Spinal cord (tissue), 10 donors: ENCODE results near the gene BMF. TPM values are rescaled to one million over a fixed set of nuclear protein-coding genes. Genes with fewer than 3 reads are reported as not detected.
"Not testable (repeated sequence)": the region's sequence is repeated elsewhere in the genome, so short reads cannot be mapped to it uniquely, and the experiment has no call there.

Experiments
- DNase-seq, 6 donors: peaks; one replicate each; pipeline versions ENCODE4 v3.0.0 to v3.0.0-alpha.2; 2013 to 2015; ENCODE audit warnings: low spot score in 6 of 6, low read depth in 4 of 6
- H3K27ac ChIP-seq: one replicate; pipeline ENCODE4 v1.5.1; 2013; ENCODE audit warnings: low read depth, low read length, control low read depth
- H3K27me3 ChIP-seq: one replicate; pipeline ENCODE4 v1.6.1; 2013; ENCODE audit warnings: low read length; ENCODE audit not compliant: control insufficient read depth, insufficient read depth
- H3K36me3 ChIP-seq: one replicate; pipeline ENCODE4 v1.6.1; 2013; ENCODE audit warnings: low read length; ENCODE audit not compliant: control insufficient read depth, insufficient read depth
- H3K4me1 ChIP-seq: one replicate; pipeline ENCODE4 v1.6.1; 2013; ENCODE audit warnings: low read length; ENCODE audit not compliant: control insufficient read depth, insufficient read depth
- H3K4me3 ChIP-seq: one replicate; pipeline ENCODE4 v1.5.1; 2013; ENCODE audit warnings: low read depth, low read length, control low read depth
- H3K9me3 ChIP-seq: one replicate; pipeline ENCODE4 v1.6.1; 2013; ENCODE audit warnings: low read length; ENCODE audit not compliant: control insufficient read depth, insufficient read depth
- WGBS: methylation state at CpG from one replicate; pipeline ENCODE4 v1.1.5; 2013; ENCODE audit warnings: missing lambda C conversion rate; ENCODE audit not compliant: insufficient coverage; 5-methylcytosine and 5-hydroxymethylcytosine counted together
- polyA plus RNA-seq, 2 donors: library from polyadenylated mRNA; unstranded; fragments of 120-200 nt; gene quantifications; one replicate each; pipeline ENCODE4 v1.2.1, GENCODE V29; 2013; ENCODE audit not compliant: insufficient read length in 2 of 2
- total RNA-seq, 2 donors: library from RNA; depleted of rRNA in 1 of 2; stranded (reverse); fragments of 120-200 nt in 1 of 2; fragments of >200 nt in 1 of 2; gene quantifications; one replicate each; pipeline versions ENCODE4 v1.2.3 to v1.2.4, GENCODE V29; 2013 to 2014
- donor health status: healthy.

BMF gene
- total and polyA plus RNA-seq, 4 donors, result 4.6 to 10.3 (median 7.9) TPM

GRCh38 chr15:40146037-40146436 is 37.4 kb upstream of the BMF start:
- no peaks in the 10 kb centered on the region for H3K4me1 ChIP-seq
- WGBS, result 96% methylated on average over 4 of the region's 4 CpGs
- no peak for DNase-seq
- no peaks in the 10 kb centered on the region for H3K36me3 ChIP-seq
- H3K9me3 ChIP-seq, result no peaks in the 10 kb centered on the region
- no peak overlapping the region for H3K27ac ChIP-seq
- H3K27me3 ChIP-seq, result no peaks in the 10 kb centered on the region
- H3K4me3 ChIP-seq, result no peak overlapping the region

- no peak overlapping the region for H3K4me3 ChIP-seq
- H3K27me3 ChIP-seq, result no peaks in the 10 kb centered on the region
- WGBS, result no CpG with 5 or more reads among the region's 5 CpGs
- no peaks in the 10 kb centered on the region for H3K4me1 ChIP-seq
- H3K9me3 ChIP-seq, result no peaks in the 10 kb centered on the region
- H3K27ac ChIP-seq, result no peak overlapping the region
- H3K36me3 ChIP-seq, result no peaks in the 10 kb centered on the region
- no peak for DNase-seq
Measured at GRCh38 chr15:40142428-40142827, 33.7 kb upstream of the BMF start.

GRCh38 chr15:40138201-40138570 is 29.5 kb upstream of the BMF start:
- H3K27ac ChIP-seq, H3K27me3 ChIP-seq, H3K9me3 ChIP-seq, DNase-seq, H3K36me3 ChIP-seq, H3K4me3 ChIP-seq, H3K4me1 ChIP-seq: not testable (repeated sequence)
- WGBS, result no CpG with 5 or more reads among the region's 3 CpGs

- WGBS, result 89% methylated on average over 4 of the region's 11 CpGs
- Histone ChIP-seq H3K4me3 (no peak overlapping the region), H3K36me3 (no peaks in the 10 kb centered on the region), H3K9me3 (no peaks in the 10 kb centered on the region), H3K27ac (no peak overlapping the region), H3K4me1 (no peaks in the 10 kb centered on the region), H3K27me3 (no peaks in the 10 kb centered on the region)
- no peak for DNase-seq
Measured at GRCh38 chr15:40137303-40138200, 28.9 kb upstream of the BMF start.

GRCh38 chr15:40136470-40137302 is 28.0 kb upstream of the BMF start:
- no peak overlapping the region for H3K27ac ChIP-seq
- no peaks in the 10 kb centered on the region for H3K9me3 ChIP-seq
- DNase-seq, result no peak
- H3K4me1 ChIP-seq, result no peaks in the 10 kb centered on the region
- WGBS, result 47% methylated on average over 3 of the region's 6 CpGs
- no peak overlapping the region for H3K4me3 ChIP-seq
- H3K36me3 ChIP-seq, result no peaks in the 10 kb centered on the region
- H3K27me3 ChIP-seq, result no peaks in the 10 kb centered on the region

GRCh38 chr15:40135846-40136450 is 27.3 kb upstream of the BMF start:
- DNase-seq, H3K36me3 ChIP-seq, H3K27ac ChIP-seq, H3K4me3 ChIP-seq, H3K9me3 ChIP-seq, H3K27me3 ChIP-seq, H3K4me1 ChIP-seq: not testable (repeated sequence)
- WGBS, result 83% methylated on average over 1 of the region's 1 CpG

GRCh38 chr15:40134885-40135284 is 26.2 kb upstream of the BMF start:
- H3K4me3 ChIP-seq, result no peak overlapping the region
- no peaks in the 10 kb centered on the region for H3K27me3 ChIP-seq
- DNase-seq, result peak in 1 of 6 donors; percentile 65
- H3K9me3 ChIP-seq, result no peaks in the 10 kb centered on the region
- H3K27ac ChIP-seq, result no peak overlapping the region
- no peaks in the 10 kb centered on the region for H3K4me1 ChIP-seq
- H3K36me3 ChIP-seq, result no peaks in the 10 kb centered on the region
- WGBS, result 50% methylated on average over 5 of the region's 9 CpGs

- no peaks in the 10 kb centered on the region for H3K9me3 ChIP-seq
- no peaks in the 10 kb centered on the region for H3K36me3 ChIP-seq
- no peaks in the 10 kb centered on the region for H3K4me1 ChIP-seq
- H3K27me3 ChIP-seq, result no peaks in the 10 kb centered on the region
- H3K4me3 ChIP-seq, result no peak overlapping the region
- H3K27ac ChIP-seq, result no peak overlapping the region
- DNase-seq, result no peak
- WGBS, result 89% methylated on average over 7 of the region's 13 CpGs
Measured at GRCh38 chr15:40133544-40133943, 24.9 kb upstream of the BMF start.

GRCh38 chr15:40130799-40131502 is 22.3 kb upstream of the BMF start:
- Histone ChIP-seq H3K27ac (no peak overlapping the region), H3K9me3 (no peaks in the 10 kb centered on the region), H3K4me3 (no peak overlapping the region), H3K27me3 (no peaks in the 10 kb centered on the region), H3K36me3 (no peaks in the 10 kb centered on the region), H3K4me1 (no peaks in the 10 kb centered on the region)
- 96% methylated on average over 8 of the region's 19 CpGs for WGBS
- no peak for DNase-seq
